ENCODE results near the gene RHCE.

GRCh38 chr1:25443030-25443699 is 22.5 kb upstream of the RHCE start:
- TF ChIP-seq CTCF (IDR thresholded peaks at IDR 0.05) (no peak), REST (IDR thresholded peaks at IDR 0.05; ENCODE audit: insufficient read depth in 1 of 2, low read depth in 2 of 2, low read length in 1 of 2) (no peak), POLR2AphosphoS5 (IDR thresholded peaks at IDR 0.05; ENCODE audit: low read depth, low read length) (no peak), SIN3A (IDR thresholded peaks at IDR 0.05; ENCODE audit: borderline replicate concordance, insufficient read depth, low read depth, low read length) (no peak)

Data from Panc1 (cell line).